GM11168 (cell line): ENCODE results near the gene HSP90AB1.

Experiments
- in situ Hi-C: fragments of 300-500 bp; cut with MboI; formaldehyde crosslinking; loops from one replicate; pipeline ENCODE4 v1.12.0; 2022; ENCODE audit warnings: low sequenced_read_pairs; ENCODE audit not compliant: unreplicated experiment

The HSP90AB1 gene

GRCh38 chr6:44246663-44247337 is at the start of gene HSP90AB1:
HSP90AB1 (plus strand) TSS chr6:44247101; CDS start chr6:44248630, 1,529 bp downstream.
- in situ Hi-C loops, result no loop called here

DNA sequence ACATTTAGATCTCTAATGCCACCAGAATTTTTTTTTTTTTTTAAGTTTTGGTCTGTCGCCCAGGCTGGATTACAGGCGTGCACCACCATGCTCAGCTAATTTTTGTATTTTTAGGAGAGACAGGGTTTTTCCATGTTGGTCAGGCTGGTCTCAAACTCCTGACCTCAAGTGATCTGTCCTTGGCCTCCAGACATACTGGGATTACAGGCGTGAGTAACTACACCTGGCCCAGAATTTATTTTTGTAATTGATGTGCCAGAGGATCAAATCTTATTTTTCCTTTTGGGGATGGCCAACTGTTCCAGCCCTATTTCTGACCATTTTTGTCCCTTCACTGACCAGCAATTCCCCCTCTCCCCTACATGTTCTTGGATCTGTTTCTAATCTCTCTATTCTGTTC is 48.2 kb upstream of the HSP90AB1 start:
- in situ Hi-C loops, result no loop called here

GRCh38 chr6:44199883-44200282 is 47.0 kb upstream of the HSP90AB1 start:
- in situ Hi-C loops, result no loop called here

DNA sequence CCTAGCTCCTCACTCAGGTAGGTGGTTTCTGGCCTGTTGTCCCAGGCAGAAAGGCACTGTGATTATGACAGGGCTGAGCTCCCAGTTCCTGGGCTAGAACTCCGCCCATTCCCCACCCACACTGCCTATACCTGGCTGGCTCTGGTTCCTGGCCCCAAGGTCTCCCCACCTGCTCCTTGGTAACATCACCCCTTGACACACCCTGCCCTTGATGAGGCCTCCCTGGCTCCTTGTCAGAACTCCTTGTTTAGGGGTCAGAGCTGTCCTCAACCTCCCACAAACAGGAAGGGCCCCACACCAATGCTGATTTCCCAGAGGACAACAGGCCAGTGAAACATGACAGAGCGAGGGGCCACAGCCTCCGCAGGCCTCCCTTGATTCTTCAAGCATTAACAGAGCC is 45.7 kb upstream of the HSP90AB1 start:
- in situ Hi-C loops, result no loop called here

- in situ Hi-C loops, result no loop called here
These were observed 45.1 kb upstream of the HSP90AB1 start for GRCh38 chr6:44201638-44202303.

DNA sequence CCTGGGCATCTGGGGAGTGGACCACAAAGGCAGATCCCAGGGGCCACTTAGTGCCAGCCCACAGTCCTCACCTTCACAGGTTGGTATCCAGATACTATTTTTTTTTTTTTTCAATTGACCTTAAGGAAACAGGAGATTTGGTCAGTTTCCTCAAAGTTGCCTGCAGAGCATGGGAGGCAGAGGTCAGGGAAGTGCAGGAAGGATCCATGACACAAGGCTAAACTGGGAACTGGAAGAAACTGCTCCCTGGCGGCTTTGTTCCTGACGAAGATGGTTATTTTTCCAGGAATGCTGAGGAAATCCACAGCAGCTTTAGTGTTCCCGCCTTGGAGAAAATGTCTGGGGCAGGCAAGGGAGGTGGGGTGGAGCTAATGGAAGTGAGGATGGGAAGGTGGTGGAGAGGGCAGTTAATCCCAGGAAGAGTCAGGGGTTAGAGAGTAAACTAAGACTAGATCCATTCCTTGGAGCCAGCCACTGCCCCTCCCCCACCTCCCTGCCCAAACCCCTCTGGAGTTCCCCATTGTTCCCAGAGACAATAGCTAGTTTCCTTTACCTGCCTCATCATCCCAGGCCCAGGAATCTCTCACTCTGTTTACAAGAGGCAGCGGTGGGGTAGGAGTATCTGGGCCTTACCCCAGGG is 44.4 kb upstream of the HSP90AB1 start:
- in situ Hi-C loops, result no loop called here

GRCh38 chr6:44202972-44203750 is 43.7 kb upstream of the HSP90AB1 start:
- in situ Hi-C loops, result no loop called here

- in situ Hi-C loops, result no loop called here
These were observed 42.9 kb upstream of the HSP90AB1 start for GRCh38 chr6:44203955-44204354.

DNA sequence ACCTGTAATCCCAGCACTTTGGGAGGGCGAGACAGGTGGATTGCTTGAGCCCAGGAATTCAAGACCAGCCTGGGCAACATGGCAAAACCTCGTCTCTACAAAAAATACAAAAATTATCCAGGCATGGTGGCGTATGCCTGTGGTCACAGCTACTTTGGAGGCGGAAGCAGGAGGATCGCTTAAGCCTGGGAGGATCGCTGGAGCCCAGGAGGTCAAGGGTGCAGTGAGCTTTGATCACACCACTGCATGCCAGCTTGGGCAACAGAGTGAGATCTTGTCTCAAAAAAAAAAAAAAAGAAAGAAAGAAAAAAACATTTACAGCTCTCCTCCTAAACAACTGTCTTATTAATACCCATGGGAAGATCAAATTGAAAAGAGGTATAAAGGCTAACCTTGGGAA is 38.9 kb upstream of the HSP90AB1 start:
- in situ Hi-C loops, result no loop called here

GRCh38 chr6:44211284-44211683 is 35.6 kb upstream of the HSP90AB1 start:
- in situ Hi-C loops, result no loop called here

DNA sequence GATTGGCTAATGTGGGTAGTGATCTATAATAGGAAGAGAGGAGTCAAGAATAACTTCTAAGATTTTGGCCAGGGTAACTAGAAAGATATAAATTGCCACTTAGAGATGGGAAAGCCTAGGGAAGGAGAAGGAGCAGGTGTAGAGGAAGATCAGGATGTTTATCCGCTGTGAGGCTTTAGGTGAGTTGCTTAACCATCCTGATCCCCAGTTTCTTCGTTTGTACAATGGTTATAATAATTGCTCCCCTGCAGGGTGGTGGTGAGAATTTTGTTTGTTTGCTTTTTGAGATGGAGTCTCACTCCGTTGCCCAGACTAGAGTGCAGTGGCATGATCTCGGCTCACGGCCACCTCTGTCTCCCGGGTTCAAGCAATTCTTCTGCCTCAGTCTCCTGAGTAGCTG is 32.6 kb upstream of the HSP90AB1 start:
- in situ Hi-C loops, result no loop called here

- in situ Hi-C loops, result no loop called here
These were observed 30.1 kb upstream of the HSP90AB1 start, which contains the start of gene MYMX for GRCh38 chr6:44216677-44217331. MYMX (plus strand) TSS chr6:44216926; CDS start chr6:44217472, 546 bp downstream.

DNA sequence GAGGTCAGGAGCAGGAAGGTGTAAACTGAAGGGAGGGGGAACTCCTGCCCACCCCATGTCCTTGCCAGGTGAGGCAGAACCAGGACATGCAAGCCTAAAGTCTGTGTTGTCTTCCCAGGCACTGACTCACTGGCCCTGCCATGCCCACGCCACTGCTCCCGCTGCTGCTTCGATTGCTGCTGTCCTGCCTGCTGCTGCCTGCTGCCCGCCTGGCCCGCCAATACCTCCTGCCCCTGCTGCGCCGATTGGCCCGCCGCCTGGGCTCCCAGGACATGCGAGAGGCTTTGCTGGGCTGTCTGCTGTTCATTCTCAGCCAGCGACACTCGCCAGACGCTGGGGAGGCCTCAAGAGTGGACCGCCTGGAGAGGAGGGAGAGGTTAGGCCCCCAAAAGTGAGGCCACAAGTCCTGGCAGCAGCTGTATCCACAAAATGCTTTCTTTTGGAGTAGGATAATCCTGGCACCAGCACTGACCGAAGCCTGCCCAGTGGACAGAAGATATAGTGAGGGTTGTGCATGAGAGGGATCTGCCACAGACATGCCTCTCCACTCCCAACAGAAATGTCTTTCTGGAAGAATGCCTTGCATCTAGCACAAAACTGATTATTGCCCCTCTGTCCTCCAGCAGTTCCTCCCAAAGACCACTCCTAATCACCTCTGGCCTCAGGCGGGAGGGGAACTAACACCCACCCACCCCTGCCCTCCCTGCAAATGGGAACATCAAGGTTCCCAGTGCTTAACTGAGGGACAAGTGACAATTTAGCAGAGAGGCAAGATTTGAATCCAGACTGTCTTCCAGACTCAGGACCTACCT is 29.4 kb upstream of the HSP90AB1 start:
- in situ Hi-C loops, result no loop called here

DNA sequence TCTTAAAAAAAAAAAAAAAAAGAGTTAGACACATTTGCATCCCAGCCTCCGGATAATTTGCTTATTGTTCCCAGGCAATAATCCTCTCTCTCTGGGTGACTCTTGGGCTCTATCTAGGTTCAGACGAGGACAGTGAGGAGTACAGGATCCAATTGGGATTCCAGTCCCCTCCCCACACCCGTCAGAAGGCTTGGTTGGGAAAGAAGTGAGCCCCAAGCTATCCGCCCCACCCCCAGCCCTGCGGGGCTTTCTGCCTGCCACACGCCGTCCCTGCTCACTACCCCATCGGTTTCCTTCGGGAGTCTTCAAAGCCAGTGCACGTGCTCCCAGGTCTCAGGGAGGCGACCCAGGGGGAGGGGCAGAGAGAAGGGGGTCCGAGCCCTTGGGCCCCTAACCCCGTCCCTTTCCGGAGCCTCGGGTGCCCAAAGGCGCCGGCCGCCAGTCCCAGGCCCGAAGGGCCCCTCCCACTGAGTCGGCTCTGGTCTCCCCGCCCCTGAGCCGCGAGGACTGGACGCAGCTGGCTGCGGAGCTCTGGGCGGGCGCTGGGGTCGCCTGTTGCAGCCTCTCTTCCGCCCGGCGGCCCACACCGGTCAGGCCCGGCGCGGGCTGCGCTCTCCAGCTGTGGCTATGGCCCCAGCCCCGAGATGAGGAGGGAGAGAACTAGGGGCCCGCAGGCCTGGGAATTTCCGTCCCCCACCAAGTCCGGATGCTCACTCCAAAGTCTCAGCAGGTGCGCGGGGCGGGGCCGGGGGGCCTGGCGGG is 27.7 kb upstream of the HSP90AB1 start:
- in situ Hi-C loops, result no loop called here

DNA sequence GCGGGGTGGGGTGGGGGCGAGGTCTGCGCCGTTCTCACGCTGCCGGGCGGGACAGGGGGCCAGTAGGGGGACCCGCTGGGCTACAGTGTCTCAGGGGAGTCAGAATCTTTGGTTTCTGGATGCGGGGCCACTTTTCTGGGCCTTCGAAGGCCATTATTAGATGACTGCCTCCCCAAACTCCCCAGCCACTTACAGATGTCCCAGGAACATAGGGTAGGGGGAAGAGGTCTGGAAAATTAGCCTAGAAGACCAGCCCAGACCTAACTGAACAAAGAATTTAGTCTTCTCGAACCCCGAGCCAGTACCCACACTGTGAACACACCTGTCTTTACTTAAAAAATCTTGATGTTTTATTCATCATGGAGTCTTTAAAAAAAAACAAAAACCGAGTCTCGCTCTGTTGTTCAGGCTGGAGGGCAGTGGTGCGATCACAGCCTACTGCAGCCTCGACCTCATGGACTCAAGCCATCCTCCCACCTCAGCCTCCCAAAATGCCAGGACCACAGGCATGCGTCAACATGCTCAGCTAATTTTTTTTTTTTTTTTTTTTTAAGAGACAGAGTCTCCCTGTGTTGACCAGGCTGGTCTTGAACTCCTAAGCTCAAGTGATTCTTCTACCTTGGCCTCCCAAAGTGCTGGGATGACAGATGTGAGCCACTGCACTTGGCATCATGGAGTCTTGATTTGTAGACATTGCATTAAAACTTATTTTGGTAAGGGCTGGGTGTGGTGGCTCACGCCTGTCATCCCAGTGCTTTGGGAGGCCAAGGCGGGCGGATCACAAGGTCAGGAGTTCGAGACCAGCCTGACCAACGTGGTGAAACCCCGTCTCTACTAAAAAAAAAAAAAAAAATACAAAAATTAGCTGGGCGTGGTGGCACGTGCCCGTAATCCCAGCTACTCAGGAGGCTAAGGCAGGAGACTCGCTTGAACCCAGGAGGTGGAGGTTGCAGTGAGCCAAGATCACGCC is 26.8 kb upstream of the HSP90AB1 start:
- in situ Hi-C loops, result no loop called here

DNA sequence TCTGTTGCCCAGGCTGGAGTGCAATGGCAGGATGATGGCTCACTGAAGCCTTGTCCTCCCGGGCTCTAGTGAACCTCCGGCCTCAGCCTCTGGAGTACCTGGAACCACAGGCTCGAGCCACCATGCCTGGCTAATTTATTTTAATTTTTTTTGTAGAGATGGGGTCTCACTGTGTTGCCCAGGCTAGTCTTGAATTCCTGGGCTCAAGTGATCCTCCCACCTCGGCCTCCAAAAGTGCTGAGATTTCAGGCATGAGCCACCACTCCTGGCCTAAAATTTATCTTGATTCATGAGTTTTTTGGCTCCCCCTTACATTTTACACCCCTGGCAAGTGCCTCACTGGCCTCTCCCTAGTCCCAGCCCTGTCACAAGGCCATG is 26.0 kb upstream of the HSP90AB1 start:
- in situ Hi-C loops, result no loop called here

DNA sequence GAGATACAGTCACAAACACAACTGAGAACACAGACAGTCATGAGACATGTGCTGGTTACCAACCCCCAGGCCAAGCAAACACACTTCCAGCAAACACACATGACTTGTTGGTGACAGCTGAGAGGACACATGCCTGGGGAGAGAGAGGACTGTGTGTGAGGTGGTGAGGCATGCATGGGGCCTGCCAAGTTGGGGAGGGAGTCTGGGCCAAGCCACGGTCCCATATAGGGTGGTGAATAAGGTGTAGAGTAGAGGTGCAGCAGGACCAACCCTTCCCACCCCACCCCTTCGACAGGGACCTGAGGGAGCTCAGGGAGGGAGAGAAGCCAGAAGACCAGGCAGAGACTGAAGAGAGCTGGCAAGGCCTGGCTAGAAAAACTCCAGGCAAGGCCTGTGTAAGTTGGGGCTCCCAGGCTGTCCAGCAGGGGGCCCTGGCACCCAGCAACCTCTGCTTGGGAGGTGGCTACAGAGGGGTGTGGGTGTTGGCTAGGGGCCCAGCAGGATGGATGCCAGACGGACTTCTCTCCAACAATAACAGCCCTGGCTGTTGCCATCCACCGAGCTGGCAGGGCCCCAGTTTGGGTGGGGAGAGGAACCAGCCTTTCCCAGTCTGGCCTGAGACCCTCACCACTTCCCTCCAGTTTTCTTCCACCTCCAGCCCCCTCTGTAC is 25.5 kb upstream of the HSP90AB1 start:
- in situ Hi-C loops, result no loop called here
